Astrocyte (in vitro differentiated cells and primary cell): ENCODE results near the gene ONECUT3.

Experiments used
- EZH2 ChIP-seq: IDR thresholded peaks from 2 replicates; pipeline ENCODE4 v1.6.1; 2012; ENCODE audit warnings: mild to moderate bottlenecking, low read length, inconsistent platforms; ENCODE audit not compliant: insufficient read depth
- TF ChIP-seq, protein P1 (sequence below): IDR thresholded peaks from 2 replicates; pipeline ENCODE4 v1.5.1; 2011; ENCODE audit warnings: low read depth, mild to moderate bottlenecking, inconsistent platforms, low read length, moderate library complexity; ENCODE audit not compliant: insufficient read depth

DNA sequence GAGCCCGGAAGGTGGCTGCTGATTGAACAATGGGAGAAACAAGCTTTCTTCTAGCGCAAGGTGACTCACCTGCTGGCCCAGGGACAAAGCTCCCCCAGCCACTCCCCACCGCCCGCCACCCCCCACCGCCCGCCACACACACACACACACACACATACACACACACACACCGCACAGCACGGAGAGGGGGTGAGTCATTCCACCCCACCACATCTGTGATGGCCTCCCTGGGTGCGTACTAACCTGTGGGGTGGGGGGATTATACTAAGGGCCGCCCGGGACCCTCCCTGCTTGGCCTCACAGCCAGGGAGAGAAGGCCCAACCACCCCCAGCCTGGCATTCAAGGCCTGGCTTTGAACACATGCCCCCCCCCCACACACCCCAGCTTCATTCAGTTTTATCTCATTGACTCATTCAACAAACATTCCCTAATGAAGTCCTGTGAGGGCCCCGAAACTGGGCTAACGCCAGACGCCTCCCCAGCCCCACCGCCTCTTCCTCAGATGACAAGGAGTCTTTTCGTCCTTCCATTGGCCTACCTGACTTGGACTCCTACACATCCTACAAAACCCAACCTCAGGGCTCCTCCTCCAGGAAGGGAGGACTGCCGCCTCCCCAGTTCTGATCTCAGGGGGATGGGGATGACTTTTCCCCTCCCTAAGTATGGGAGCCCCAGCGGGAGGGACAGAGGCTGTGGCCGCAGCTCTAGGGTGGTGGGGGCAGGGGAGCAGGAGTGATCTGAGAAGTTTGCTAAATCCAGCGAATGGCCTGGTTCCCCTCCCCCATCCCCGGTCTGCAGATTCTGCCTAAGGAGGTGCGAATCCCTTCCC lies 5.8 kb upstream of the ONECUT3 start:
- TF ChIP-seq, protein P1, sequence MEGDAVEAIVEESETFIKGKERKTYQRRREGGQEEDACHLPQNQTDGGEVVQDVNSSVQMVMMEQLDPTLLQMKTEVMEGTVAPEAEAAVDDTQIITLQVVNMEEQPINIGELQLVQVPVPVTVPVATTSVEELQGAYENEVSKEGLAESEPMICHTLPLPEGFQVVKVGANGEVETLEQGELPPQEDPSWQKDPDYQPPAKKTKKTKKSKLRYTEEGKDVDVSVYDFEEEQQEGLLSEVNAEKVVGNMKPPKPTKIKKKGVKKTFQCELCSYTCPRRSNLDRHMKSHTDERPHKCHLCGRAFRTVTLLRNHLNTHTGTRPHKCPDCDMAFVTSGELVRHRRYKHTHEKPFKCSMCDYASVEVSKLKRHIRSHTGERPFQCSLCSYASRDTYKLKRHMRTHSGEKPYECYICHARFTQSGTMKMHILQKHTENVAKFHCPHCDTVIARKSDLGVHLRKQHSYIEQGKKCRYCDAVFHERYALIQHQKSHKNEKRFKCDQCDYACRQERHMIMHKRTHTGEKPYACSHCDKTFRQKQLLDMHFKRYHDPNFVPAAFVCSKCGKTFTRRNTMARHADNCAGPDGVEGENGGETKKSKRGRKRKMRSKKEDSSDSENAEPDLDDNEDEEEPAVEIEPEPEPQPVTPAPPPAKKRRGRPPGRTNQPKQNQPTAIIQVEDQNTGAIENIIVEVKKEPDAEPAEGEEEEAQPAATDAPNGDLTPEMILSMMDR = no peak
- TF ChIP-seq EZH2 = no peak
